ENCODE results near the gene MRPL19.

The MRPL19 gene

DNA sequence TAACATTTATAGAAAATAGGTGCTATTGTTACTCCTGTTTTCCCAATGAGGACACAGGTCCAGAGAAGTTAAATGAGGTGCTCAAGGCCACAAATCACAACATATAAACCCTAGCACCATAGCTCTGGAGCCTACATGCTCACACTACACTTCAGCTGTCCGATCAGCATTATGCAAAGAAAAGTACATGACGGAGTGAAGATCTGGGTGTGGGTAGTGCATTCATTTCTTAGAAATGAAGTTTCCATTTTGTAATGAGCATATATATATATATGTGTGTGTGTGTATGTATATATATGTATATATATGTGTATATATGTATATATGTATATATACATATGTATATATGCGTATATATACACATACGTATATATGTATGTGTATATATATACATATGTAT is 30.2 kb upstream of the MRPL19 start:
- no peak for DNase-seq (ENCODE audit: low read depth)

GRCh38 chr2:75616933-75617332 is 29.6 kb upstream of the MRPL19 start:
- no peak for DNase-seq (ENCODE audit: low read depth)

GRCh38 chr2:75619956-75620740 is 26.4 kb upstream of the MRPL19 start:
- DNase-seq (ENCODE audit: low read depth), result no peak

GRCh38 chr2:75621228-75621627 is 25.4 kb upstream of the MRPL19 start:
- DNase-seq (ENCODE audit: low read depth), result no peak

GRCh38 chr2:75622500-75622899 is 24.1 kb upstream of the MRPL19 start:
- DNase-seq (ENCODE audit: low read depth), result no peak

GRCh38 chr2:75622929-75623328 is 23.7 kb upstream of the MRPL19 start:
- DNase-seq (ENCODE audit: low read depth), result no peak

- no peak for DNase-seq (ENCODE audit: low read depth)
Observed at GRCh38 chr2:75627902-75628504, 18.6 kb upstream of the MRPL19 start.

DNA sequence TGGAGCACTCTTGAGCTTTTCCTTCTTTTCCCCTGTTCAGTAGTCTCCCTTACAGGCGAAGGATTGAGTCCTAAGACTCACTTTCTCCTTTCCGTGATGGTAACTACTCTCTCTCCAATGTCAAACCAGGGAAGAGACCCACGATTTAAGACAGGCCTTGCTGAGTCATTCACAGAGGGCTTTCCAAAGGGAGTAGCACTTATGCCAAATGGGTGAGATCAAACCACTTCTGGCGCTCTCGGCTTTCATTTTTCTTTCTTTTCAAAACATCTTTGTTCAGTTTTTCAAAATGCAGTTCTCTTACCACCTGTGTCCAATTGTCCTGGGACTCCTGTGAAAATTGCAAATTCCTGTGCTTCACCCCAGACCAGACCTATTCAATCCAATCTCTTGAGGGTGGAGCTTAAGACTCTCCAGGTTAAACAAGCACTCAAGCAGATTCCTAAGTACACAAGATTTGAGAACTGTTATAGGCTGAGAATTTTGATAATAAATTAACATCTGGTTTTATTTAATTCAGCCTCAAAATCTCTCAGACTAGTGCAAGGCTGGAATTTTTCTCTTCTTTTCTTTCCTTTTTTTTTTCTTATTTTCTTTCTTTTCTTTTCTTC is 14.4 kb upstream of the MRPL19 start:
- DNase-seq (ENCODE audit: low read depth), result peak; percentile 51

- no peak for DNase-seq (ENCODE audit: low read depth)
Observed at GRCh38 chr2:75632813-75633212, 13.8 kb upstream of the MRPL19 start.

- DNase-seq (ENCODE audit: low read depth), result no peak
Observed at GRCh38 chr2:75633620-75634019, 13.0 kb upstream of the MRPL19 start.

- DNase-seq (ENCODE audit: low read depth), result no peak
Observed at GRCh38 chr2:75634945-75635344, 11.6 kb upstream of the MRPL19 start.

- no peak for DNase-seq (ENCODE audit: low read depth)
Observed at GRCh38 chr2:75637568-75637967, 9.0 kb upstream of the MRPL19 start.

DNA sequence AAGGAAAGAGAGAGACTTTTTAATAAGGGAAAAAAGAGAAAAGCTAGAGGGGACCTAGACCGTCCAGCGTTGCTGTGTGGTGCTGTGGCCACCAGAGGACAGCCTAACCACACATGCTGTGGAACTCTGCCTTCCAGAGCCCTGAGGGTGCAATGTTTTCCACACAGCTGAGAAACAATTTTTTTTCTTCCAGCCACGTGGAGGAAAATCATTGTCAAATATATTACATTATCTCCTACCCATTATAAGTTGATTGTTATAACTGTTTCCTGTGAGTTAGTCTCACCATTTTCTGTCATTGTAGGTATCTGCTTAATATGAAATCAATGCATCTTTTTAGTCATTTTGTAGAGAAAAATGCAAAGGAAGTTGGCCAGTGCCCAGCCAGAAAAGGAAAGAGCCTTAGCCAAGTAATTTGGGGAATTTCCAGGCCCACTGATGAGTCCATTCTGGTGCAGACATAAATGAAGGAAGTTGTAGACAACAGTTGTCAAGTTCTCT is 5.9 kb upstream of the MRPL19 start:
- DNase-seq (ENCODE audit: low read depth), result no peak

DNA sequence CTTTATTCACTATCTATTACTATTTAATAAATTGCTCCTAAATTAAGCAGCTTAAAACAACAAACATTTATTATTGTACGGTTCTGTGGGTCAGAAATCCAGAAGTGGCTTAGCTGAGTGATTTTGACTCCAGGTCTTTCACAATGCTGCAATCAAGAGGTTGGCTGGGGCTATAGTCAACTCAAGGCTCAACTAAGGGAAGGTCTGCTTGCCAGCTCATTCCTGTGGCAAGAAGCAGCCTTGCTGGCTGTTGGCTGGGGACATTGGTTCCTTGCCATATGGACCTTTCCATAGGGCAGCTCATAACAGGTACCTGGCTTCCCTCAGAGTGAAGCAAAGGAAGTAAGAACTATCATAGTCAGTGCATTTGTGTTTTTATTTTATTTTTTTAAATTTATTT is 5.0 kb upstream of the MRPL19 start:
- DNase-seq (ENCODE audit: low read depth), result no peak

DNA sequence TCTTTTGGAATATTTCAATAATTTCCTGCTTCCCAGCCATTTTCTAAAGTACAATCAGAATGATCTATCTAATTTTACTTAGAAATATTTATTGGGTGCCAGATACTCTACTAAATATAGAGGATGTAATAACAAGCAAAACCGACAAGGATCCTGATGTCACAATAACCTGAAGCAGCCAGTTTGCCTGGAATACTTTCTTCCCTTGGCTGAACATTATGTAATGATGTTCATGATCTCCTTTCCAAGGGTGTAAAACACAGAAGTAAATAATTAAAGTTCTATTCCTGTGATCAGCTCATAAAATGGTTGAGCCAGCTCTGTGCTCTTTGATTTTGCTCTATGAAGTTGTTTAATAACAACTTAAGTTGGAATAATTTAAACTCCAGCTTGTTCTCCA is 2.6 kb upstream of the MRPL19 start:
- DNase-seq (ENCODE audit: low read depth), result no peak

- no peak for DNase-seq (ENCODE audit: low read depth)
Observed at GRCh38 chr2:75645643-75646042, 940 bp upstream of the MRPL19 start.

- no peak for DNase-seq (ENCODE audit: low read depth)
Observed at GRCh38 chr2:75646090-75646582, 447 bp upstream of the MRPL19 start.

DNA sequence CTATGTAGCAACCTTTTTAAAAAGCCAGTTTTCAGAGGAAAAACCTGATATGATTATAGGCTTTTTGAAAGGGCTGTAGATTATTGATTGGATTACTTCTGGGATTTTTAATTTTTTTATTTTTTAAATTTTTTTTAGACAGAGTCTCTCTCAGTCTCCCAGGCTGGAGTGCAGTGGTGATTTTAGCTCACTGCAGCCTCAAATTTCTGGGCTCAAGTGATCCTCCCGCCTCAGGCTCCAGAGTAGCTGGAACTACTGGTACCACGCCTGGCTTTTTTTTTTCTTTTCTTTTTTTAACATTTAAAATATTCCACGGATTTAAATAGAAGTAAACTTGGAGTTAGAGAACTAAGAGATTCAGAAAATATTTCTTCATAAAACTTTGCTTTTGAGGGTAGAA is 1.2 kb downstream of the MRPL19 start:
- no peak for DNase-seq (ENCODE audit: low read depth)

DNA sequence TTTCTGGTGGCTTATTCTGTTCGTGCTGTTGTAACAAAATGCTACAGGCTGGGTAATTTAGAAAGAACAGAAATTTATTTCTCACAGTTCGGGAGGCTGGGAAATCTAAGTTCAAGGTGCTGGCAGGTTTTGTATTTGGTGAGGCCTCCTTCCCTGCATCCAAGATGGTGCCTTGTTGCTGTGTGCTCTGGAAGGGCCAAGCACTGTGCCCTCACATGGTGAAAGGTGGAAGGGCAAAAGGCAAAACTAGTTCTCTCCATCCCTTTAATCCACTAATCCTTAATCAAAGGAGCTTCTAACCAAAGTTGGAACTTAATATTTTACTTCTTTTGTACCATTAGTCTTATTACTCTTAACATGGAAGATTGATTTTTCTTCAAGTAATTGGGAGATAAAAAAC is 7.4 kb downstream of the MRPL19 start:
- no peak for DNase-seq (ENCODE audit: low read depth)

GRCh38 chr2:75655861-75656260 is 9.3 kb downstream of the MRPL19 start:
- no peak for DNase-seq (ENCODE audit: low read depth)

- no peak for DNase-seq (ENCODE audit: low read depth)
Observed at GRCh38 chr2:75656563-75656962, 10.0 kb downstream of the MRPL19 start.

GRCh38 chr2:75657798-75658197 is 11.2 kb downstream of the MRPL19 start:
- DNase-seq (ENCODE audit: low read depth), result no peak

DNA sequence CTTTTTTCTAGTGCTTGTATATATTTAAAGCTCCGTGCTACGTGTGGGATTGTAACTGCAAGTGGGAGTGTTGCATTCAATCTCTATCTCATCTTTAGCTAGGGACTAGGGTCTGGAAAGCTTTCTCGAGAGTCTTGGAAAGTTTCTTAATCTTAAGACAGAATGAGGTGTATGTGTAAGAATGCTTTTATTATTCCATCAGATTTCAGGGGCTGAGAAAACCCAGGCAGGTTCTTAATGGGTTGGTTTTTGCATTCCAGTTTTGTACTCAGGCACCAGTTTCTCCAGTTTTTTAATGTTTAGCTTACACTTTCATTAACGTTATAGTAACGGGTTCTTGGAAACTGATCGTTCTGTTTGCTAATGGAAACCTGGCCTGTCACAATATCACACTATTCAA is 20.3 kb downstream of the MRPL19 start:
- no peak for DNase-seq (ENCODE audit: low read depth)
